ENCODE data around the gene OOSP1. TPM values are rescaled to one million over a fixed set of nuclear protein-coding genes. Genes with fewer than 3 reads are reported as not detected.
A peak's percentile ranks its signal among the peaks of the same experiment; 100 is the strongest.
"Not testable (repeated sequence)": the region's sequence is repeated elsewhere in the genome, so short reads cannot be mapped to it uniquely, and the experiment has no call there.

The OOSP1 gene
- total RNA-seq: 0.13 TPM in 1 of 2 replicates, not detected in the other

- DNase-seq (ENCODE audit: low read depth in 2 of 2): no peak
Observed at GRCh38 chr11:59938132-59938531, at the start of gene OOSP1. Gene OOSP1 (plus strand): TSS chr11:59938432. CDS start chr11:59938455, 23 bp downstream.

GRCh38 chr11:59891781-59892181, 46.5 kb upstream of the OOSP1 start:
- peak in 1 of 2 donors; percentile 17 for DNase-seq (ENCODE audit: low read depth in 2 of 2)

- no peak for DNase-seq (ENCODE audit: low read depth in 2 of 2)
Observed at GRCh38 chr11:59894616-59895015, 43.6 kb upstream of the OOSP1 start.

GRCh38 chr11:59898046-59898445, 40.2 kb upstream of the OOSP1 start:
- no peak for DNase-seq (ENCODE audit: low read depth in 2 of 2)

- DNase-seq (ENCODE audit: low read depth in 2 of 2): no peak
Observed at GRCh38 chr11:59898650-59899049, 39.6 kb upstream of the OOSP1 start.

- peak in 1 of 2 donors; percentile 46 for DNase-seq (ENCODE audit: low read depth in 2 of 2)
Observed at GRCh38 chr11:59899532-59899931, 38.7 kb upstream of the OOSP1 start.

- DNase-seq (ENCODE audit: low read depth in 2 of 2): peak in 1 of 2 donors; percentile 16
Observed at GRCh38 chr11:59900366-59901126, 37.7 kb upstream of the OOSP1 start.

- DNase-seq (ENCODE audit: low read depth in 2 of 2): peak; percentile 98 to 99
Observed at GRCh38 chr11:59901306-59901705, 36.9 kb upstream of the OOSP1 start.

- not testable (repeated sequence) for DNase-seq (ENCODE audit: low read depth in 2 of 2)
Observed at GRCh38 chr11:59903569-59903968, 34.7 kb upstream of the OOSP1 start.

- no peak for DNase-seq (ENCODE audit: low read depth in 2 of 2)
Observed at GRCh38 chr11:59918480-59918879, 19.8 kb upstream of the OOSP1 start.

GRCh38 chr11:59918987-59919589, 19.1 kb upstream of the OOSP1 start:
- DNase-seq (ENCODE audit: low read depth in 2 of 2): peak; percentile 65 to 71

GRCh38 chr11:59923813-59924212, 14.4 kb upstream of the OOSP1 start:
- peak in 1 of 2 donors; percentile 12 for DNase-seq (ENCODE audit: low read depth in 2 of 2)

GRCh38 chr11:59931688-59932087, 6.5 kb upstream of the OOSP1 start:
- no peak for DNase-seq (ENCODE audit: low read depth in 2 of 2)

GRCh38 chr11:59938718-59939117, 486 bp downstream of the OOSP1 start:
- DNase-seq (ENCODE audit: low read depth in 2 of 2): no peak

- no peak for DNase-seq (ENCODE audit: low read depth in 2 of 2)
Observed at GRCh38 chr11:59939482-59939881, 1.2 kb downstream of the OOSP1 start.

- no peak for DNase-seq (ENCODE audit: low read depth in 2 of 2)
Observed at GRCh38 chr11:59941091-59941490, 2.9 kb downstream of the OOSP1 start.

- DNase-seq (ENCODE audit: low read depth in 2 of 2): no peak
Observed at GRCh38 chr11:59943997-59944714, 5.9 kb downstream of the OOSP1 start.

GRCh38 chr11:59944720-59945119, 6.5 kb downstream of the OOSP1 start:
- DNase-seq (ENCODE audit: low read depth in 2 of 2): no peak

- DNase-seq (ENCODE audit: low read depth in 2 of 2): no peak
Observed at GRCh38 chr11:59953463-59954218, 15.4 kb downstream of the OOSP1 start.

GRCh38 chr11:59954219-59954847, 16.1 kb downstream of the OOSP1 start:
- DNase-seq (ENCODE audit: low read depth in 2 of 2): no peak

GRCh38 chr11:59957094-59957493, 18.9 kb downstream of the OOSP1 start:
- DNase-seq (ENCODE audit: low read depth in 2 of 2): no peak

Measured in dermis microvascular lymphatic vessel endothelial cell (primary cell).